Kidney capillary endothelial cell (primary cell): ENCODE data around the gene ZNF22.

Experiments used
- DNase-seq: peaks from one replicate; pipeline ENCODE4 v3.0.0-alpha.2; 2018; ENCODE audit warnings: low spot score

The ZNF22 gene

GRCh38 chr10:44965104-44965503 lies 35.6 kb upstream of the ZNF22 start:
- DNase-seq: no peak

- no peak for DNase-seq
Observed at GRCh38 chr10:44965651-44966097, 35.0 kb upstream of the ZNF22 start.

GRCh38 chr10:44966129-44966815 lies 34.5 kb upstream of the ZNF22 start:
- no peak for DNase-seq

- DNase-seq: no peak
Observed at GRCh38 chr10:44966816-44967509, 33.8 kb upstream of the ZNF22 start.

- DNase-seq: no peak
Observed at GRCh38 chr10:44967616-44968015, 33.1 kb upstream of the ZNF22 start.

GRCh38 chr10:44968091-44968490 lies 32.6 kb upstream of the ZNF22 start:
- DNase-seq: no peak

- DNase-seq: no peak
Observed at GRCh38 chr10:44968500-44969400, 32.0 kb upstream of the ZNF22 start.

- DNase-seq: no peak
Observed at GRCh38 chr10:44969854-44970253, 30.9 kb upstream of the ZNF22 start.

- DNase-seq: no peak
Observed at GRCh38 chr10:44970812-44971395, 29.8 kb upstream of the ZNF22 start.

- DNase-seq: no peak
Observed at GRCh38 chr10:44971434-44971833, 29.3 kb upstream of the ZNF22 start.

- DNase-seq: no peak
Observed at GRCh38 chr10:44971935-44972757, 28.6 kb upstream of the ZNF22 start.

GRCh38 chr10:44972874-44973306 lies 27.8 kb upstream of the ZNF22 start:
- DNase-seq: no peak

GRCh38 chr10:44973323-44974081 lies 27.2 kb upstream of the ZNF22 start:
- no peak for DNase-seq

GRCh38 chr10:44974082-44974627 lies 26.6 kb upstream of the ZNF22 start:
- DNase-seq: no peak

- peak; percentile 71 for DNase-seq
Observed at GRCh38 chr10:44974628-44975430, 25.9 kb upstream of the ZNF22 start.

GRCh38 chr10:44975431-44976331 lies 25.0 kb upstream of the ZNF22 start:
- DNase-seq: no peak

- no peak for DNase-seq
Observed at GRCh38 chr10:44976352-44977198, 24.1 kb upstream of the ZNF22 start.
